SU-DHL-6 (cell line): ENCODE results near the gene CYP1A1.

Experiments
- H2AFZ ChIP-seq: fragments of 200-600 bp; sonication (generic); 2 replicates; pipeline ENCODE4 v1.6.1; 2014; ENCODE audit warnings: low read depth, mild to moderate bottlenecking, moderate library complexity, mixed read lengths, antibody characterized with exemption, low read length; ENCODE audit not compliant: severe bottlenecking
- H3F3A ChIP-seq: fragments of 200-600 bp; shearing (Covaris generic); 2 replicates; pipeline ENCODE4 v1.6.0; 2016; ENCODE audit warnings: antibody characterized with exemption, mild to moderate bottlenecking; ENCODE audit not compliant: insufficient read depth
- H3K27ac ChIP-seq: fragments of 200-600 bp; sonication (generic); 2 replicates; pipeline ENCODE4 v1.5.1; 2016; ENCODE audit warnings: low read depth, mild to moderate bottlenecking, low read length, moderate library complexity, mixed read lengths
- H3K27me3 ChIP-seq: fragments of 200-600 bp; sonication (generic), shearing (Covaris generic); 2 replicates; pipeline ENCODE4 v1.6.0; 2014; ENCODE audit warnings: mild to moderate bottlenecking, low read length
- H3K36me3 ChIP-seq: fragments of 200-600 bp; sonication (generic); 2 replicates; pipeline ENCODE4 v1.6.1; 2014; ENCODE audit warnings: mild to moderate bottlenecking, low read length, mixed read lengths
- H3K4me2 ChIP-seq: fragments of 300-600, 200-600 bp; shearing (Covaris generic), sonication (generic); 2 replicates; pipeline ENCODE4 v1.6.0; 2014; ENCODE audit warnings: low read length, low read depth, mild to moderate bottlenecking; ENCODE audit not compliant: poor library complexity, severe bottlenecking
- H3K4me3 ChIP-seq: fragments of 200-600 bp; sonication (generic); 2 replicates; pipeline ENCODE4 v1.5.1; 2014; ENCODE audit warnings: antibody characterized with exemption, low read length, mild to moderate bottlenecking, mixed read lengths; ENCODE audit not compliant: insufficient read depth, poor library complexity, severe bottlenecking
- H3K79me2 ChIP-seq: fragments of 200-600 bp; sonication (generic); 2 replicates; pipeline ENCODE4 v1.6.1; 2014; ENCODE audit warnings: mild to moderate bottlenecking, low read length, moderate library complexity; ENCODE audit not compliant: insufficient read depth
- H3K9ac ChIP-seq: fragments of 200-600 bp; sonication (generic); 2 replicates; pipeline ENCODE4 v1.7.0; 2014; ENCODE audit warnings: mild to moderate bottlenecking, low read length
- H3K9me2 ChIP-seq: fragments of 200-600 bp; sonication (generic); replicated peaks from 2 replicates; pipeline ENCODE4 v1.6.1; 2014; ENCODE audit warnings: low read length; ENCODE audit not compliant: insufficient read depth
- H3K9me3 ChIP-seq: fragments of 200-600 bp; sonication (generic); 2 replicates; pipeline ENCODE4 v1.6.1; 2014; ENCODE audit warnings: low read length, mixed read lengths; ENCODE audit not compliant: insufficient read depth
- H4K20me1 ChIP-seq: fragments of 200-600 bp; sonication (generic); 2 replicates; pipeline ENCODE4 v1.6.1; 2014; ENCODE audit warnings: low read depth, mild to moderate bottlenecking, antibody characterized with exemption, low read length, moderate library complexity, mixed read lengths
- EZH2phosphoT487 ChIP-seq: fragments of 200-600 bp; sonication (generic), shearing (Covaris generic); conservative IDR thresholded peaks from 2 replicates; pipeline ENCODE4 v1.6.1; 2018; ENCODE audit warnings: mild to moderate bottlenecking, antibody characterized with exemption, low read length, moderate library complexity, mixed read lengths
- TF ChIP-seq, protein P1 (sequence below): fragments of 200-600 bp; sonication (generic); IDR thresholded peaks from one replicate; pipeline ENCODE4 v1.5.1; 2017; ENCODE audit warnings: antibody characterized with exemption, mild to moderate bottlenecking, low read length, moderate library complexity; ENCODE audit not compliant: insufficient read depth, poor library complexity, severe bottlenecking

The CYP1A1 gene

DNA sequence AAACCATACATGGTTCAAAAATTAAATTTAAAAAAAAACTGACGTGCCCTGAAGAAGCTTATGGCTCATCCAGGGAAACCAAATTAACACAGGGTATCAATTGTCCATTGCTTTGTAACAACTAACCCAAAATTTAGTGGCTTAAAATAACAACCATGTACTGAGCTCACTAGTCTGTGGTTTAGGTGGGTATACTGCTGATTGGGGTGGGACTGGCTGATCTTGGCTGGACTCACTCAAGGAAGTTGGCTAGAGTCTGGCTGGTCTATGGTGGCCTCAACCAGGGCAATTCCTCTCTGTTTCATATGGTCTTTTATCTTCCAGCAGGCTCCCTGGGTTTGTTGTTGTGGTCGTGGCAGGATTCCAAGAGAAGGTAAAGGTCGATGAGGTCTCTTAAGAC is 15.4 kb downstream of the CYP1A1 start:
- no peak overlapping the region for H3K4me2 ChIP-seq
- H3K9me2 ChIP-seq: no peaks in the 10 kb centered on the region
- TF ChIP-seq EZH2phosphoT487: no peak
- TF ChIP-seq, protein P1, sequence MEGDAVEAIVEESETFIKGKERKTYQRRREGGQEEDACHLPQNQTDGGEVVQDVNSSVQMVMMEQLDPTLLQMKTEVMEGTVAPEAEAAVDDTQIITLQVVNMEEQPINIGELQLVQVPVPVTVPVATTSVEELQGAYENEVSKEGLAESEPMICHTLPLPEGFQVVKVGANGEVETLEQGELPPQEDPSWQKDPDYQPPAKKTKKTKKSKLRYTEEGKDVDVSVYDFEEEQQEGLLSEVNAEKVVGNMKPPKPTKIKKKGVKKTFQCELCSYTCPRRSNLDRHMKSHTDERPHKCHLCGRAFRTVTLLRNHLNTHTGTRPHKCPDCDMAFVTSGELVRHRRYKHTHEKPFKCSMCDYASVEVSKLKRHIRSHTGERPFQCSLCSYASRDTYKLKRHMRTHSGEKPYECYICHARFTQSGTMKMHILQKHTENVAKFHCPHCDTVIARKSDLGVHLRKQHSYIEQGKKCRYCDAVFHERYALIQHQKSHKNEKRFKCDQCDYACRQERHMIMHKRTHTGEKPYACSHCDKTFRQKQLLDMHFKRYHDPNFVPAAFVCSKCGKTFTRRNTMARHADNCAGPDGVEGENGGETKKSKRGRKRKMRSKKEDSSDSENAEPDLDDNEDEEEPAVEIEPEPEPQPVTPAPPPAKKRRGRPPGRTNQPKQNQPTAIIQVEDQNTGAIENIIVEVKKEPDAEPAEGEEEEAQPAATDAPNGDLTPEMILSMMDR: no peak
- no peak overlapping the region for H3K9ac ChIP-seq
- H3K27me3 ChIP-seq: no peaks in the 10 kb centered on the region
- no peaks in the 10 kb centered on the region for H4K20me1 ChIP-seq
- no peaks in the 10 kb centered on the region for H3K79me2 ChIP-seq
- no peak overlapping the region for H2AFZ ChIP-seq
- no peaks in the 10 kb centered on the region for H3K36me3 ChIP-seq
- no peak overlapping the region for H3K27ac ChIP-seq
- H3K9me3 ChIP-seq: no peaks in the 10 kb centered on the region
- no peak overlapping the region for H3K4me3 ChIP-seq
- no peaks in the 10 kb centered on the region for H3F3A ChIP-seq

DNA sequence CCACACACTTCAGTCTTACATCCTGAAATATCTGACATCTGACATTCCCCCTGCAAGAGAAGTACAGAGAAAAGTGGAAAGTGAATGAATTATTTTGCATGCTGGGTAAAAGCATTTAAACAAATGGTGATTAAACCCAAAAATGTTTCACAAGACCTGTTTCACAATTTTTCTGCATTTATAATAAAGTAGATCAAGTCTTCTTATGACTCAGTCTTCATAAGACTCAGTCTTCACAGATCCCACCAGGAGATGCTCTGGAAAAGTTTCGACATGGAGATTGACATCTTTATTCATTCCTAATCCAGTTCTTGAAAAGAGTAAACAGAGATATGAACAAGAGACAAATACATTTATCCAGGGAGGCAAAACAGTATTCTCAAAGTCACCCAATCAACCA is 16.3 kb downstream of the CYP1A1 start:
- H4K20me1 ChIP-seq: no peaks in the 10 kb centered on the region
- TF ChIP-seq, protein P1: no peak
- TF ChIP-seq EZH2phosphoT487: no peak
- no peaks in the 10 kb centered on the region for H3K9me3 ChIP-seq
- no peaks in the 10 kb centered on the region for H3K79me2 ChIP-seq
- no peaks in the 10 kb centered on the region for H3K9me2 ChIP-seq
- no peak overlapping the region for H2AFZ ChIP-seq
- H3K27me3 ChIP-seq: no peaks in the 10 kb centered on the region
- H3K9ac ChIP-seq: no peak overlapping the region
- H3K4me2 ChIP-seq: no peak overlapping the region
- H3F3A ChIP-seq: no peaks in the 10 kb centered on the region
- no peaks in the 10 kb centered on the region for H3K36me3 ChIP-seq
- no peak overlapping the region for H3K4me3 ChIP-seq
- H3K27ac ChIP-seq: no peak overlapping the region

DNA sequence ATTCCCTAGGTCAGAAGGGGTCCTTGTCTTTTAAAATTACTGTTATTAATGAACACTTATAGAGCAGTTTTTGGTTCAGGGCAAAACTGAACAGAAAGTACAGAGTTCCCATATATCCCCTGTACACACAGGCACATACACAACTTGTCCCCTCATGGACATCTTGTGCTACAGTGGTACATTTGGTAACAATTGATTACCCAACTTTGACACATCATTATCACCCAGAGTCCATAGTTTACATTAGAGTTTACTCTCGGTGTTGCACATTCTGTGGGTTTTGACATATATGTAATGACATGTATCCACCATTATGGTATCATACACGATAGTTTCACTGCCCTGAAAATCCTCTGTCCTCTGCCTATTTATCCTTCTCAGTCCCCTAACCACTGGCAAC is 28.5 kb downstream of the CYP1A1 start:
- H3K27ac ChIP-seq: no peak overlapping the region
- peak overlapping the region; percentile 77 for H3K4me2 ChIP-seq
- H3K36me3 ChIP-seq: no peaks in the 10 kb centered on the region
- peaks cover 39% of the 10 kb centered on the region for H3K79me2 ChIP-seq
- H3K9me3 ChIP-seq: no peaks in the 10 kb centered on the region
- TF ChIP-seq EZH2phosphoT487: no peak
- peaks cover 6% of the 10 kb centered on the region; the same call in 1 of the 2 replicates for H3F3A ChIP-seq
- H3K9ac ChIP-seq: peak overlapping the region; percentile 88
- no peaks in the 10 kb centered on the region for H3K27me3 ChIP-seq
- no peaks in the 10 kb centered on the region for H4K20me1 ChIP-seq
- peak overlapping the region; percentile 89 for H2AFZ ChIP-seq
- H3K9me2 ChIP-seq: no peaks in the 10 kb centered on the region
- peak overlapping the region; percentile 93 for H3K4me3 ChIP-seq

DNA sequence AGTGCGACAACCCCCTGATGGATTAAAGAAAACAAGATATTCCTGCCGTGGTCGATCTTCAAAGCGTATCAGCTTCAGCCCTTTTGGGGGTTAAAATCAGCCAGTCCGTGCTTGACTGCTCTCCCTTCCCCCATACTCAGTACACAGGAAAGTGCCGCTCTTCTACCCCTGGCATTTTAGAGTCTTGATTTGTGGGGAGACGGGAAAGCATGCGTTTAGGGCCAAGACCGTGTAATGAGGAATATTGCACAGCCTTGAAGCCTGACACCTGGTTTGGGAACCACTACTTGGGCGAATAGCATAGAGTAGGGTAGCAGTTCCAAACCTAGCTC is 29.0 kb downstream of the CYP1A1 start:
- Histone ChIP-seq H3K9me3 (no peaks in the 10 kb centered on the region), H3K9ac (peak overlapping the region; percentile 88), H3K9me2 (no peaks in the 10 kb centered on the region), H3K4me2 (peak overlapping the region; percentile 77), H3K79me2 (peaks cover 44% of the 10 kb centered on the region), H2AFZ (peak overlapping the region; percentile 89), H3F3A (peaks cover 6% of the 10 kb centered on the region; the same call in 1 of the 2 replicates), H3K36me3 (no peaks in the 10 kb centered on the region), H3K4me3 (peak overlapping the region; percentile 93), H3K27ac (no peak overlapping the region), H4K20me1 (no peaks in the 10 kb centered on the region), H3K27me3 (no peaks in the 10 kb centered on the region)
- TF ChIP-seq, protein P1: no peak
- TF ChIP-seq EZH2phosphoT487: no peak
